Activated CD8-positive, alpha-beta memory T cell treated with anti-CD3 and anti-CD28 coated beads, Interleukin-2, amount 50 U/mL, for 1 hour (primary cell): ENCODE data around the gene BMP7.
"Not testable (repeated sequence)": the region's sequence is repeated elsewhere in the genome, so short reads cannot be mapped to it uniquely, and the experiment has no call there.

ENCODE experiments used
- DNase-seq: peaks from one replicate; pipeline ENCODE4 v3.0.0-alpha.2; 2020; ENCODE audit errors: extremely low read depth

BMP7 gene

GRCh38 chr20:57287901-57288300 is 21.5 kb upstream of the BMP7 start:
- DNase-seq: no peak

DNA sequence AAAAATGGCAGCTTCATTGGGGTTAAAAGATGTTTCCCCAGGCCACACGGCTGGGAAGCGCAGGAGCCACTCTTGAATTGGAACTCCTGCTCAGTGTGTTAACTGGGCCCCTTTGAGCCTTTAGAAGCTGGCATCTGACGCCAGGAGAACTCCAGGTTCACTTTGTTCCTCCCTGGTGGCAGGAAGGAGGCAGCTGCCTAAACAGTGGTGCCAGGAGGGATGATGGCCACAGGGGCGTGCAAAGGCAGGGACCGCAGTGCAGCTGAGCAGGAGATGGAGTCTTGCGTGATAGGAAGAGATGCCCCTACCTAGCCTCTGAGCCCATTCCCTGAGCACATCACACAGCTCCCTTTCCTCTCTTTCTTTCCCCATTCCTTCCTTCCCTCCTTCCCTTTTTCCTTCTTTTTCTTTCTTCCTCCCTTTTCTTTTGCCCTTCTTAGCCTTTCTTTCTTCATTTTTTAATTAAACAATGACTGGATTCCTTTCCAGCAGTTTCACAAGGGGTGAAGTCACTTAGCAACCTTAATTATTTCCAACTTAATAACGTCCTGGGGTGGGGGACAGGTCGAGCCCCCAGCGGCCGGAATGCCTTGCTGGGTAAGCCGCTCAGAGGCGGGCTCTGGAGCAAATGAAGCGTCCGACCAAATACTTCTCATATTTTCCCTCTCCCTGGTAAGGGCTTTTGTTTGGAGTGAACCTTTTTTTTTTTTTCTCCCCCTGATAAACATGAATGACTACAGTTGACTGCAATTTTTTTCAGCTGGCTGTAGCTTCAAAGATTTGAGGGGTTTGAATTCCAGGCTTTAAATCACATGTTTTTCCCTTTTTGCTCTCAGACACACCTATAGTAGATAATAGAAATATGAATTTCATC is 20.8 kb upstream of the BMP7 start:
- no peak for DNase-seq

- DNase-seq: no peak
Measured at GRCh38 chr20:57283860-57284259, 17.4 kb upstream of the BMP7 start.

GRCh38 chr20:57282670-57283361 is 16.4 kb upstream of the BMP7 start:
- DNase-seq: no peak

DNA sequence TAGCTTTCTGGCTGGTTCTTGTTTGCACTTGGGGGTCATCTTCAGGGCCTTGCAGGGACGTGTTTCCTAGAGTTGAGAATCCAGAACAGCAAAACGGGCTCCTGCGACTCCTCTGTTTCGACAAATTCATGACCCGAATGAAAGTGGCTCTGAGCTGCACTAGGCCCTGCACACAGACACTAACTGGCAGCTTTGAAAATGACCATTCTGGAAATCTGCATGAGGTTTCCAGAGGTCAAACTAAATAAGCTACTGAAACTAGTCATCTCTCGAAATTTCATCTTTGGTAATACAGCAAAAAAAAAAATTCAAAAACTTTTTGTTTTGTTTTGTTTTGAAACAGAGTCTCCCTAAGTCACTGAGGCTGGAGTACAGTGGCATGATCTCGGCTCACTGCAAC is 15.5 kb upstream of the BMP7 start:
- no peak for DNase-seq

GRCh38 chr20:57280221-57280620 is 13.8 kb upstream of the BMP7 start:
- no peak for DNase-seq

- not testable (repeated sequence) for DNase-seq
Measured at GRCh38 chr20:57279548-57279947, 13.1 kb upstream of the BMP7 start.

GRCh38 chr20:57278457-57278856 is 12.0 kb upstream of the BMP7 start:
- no peak for DNase-seq

DNA sequence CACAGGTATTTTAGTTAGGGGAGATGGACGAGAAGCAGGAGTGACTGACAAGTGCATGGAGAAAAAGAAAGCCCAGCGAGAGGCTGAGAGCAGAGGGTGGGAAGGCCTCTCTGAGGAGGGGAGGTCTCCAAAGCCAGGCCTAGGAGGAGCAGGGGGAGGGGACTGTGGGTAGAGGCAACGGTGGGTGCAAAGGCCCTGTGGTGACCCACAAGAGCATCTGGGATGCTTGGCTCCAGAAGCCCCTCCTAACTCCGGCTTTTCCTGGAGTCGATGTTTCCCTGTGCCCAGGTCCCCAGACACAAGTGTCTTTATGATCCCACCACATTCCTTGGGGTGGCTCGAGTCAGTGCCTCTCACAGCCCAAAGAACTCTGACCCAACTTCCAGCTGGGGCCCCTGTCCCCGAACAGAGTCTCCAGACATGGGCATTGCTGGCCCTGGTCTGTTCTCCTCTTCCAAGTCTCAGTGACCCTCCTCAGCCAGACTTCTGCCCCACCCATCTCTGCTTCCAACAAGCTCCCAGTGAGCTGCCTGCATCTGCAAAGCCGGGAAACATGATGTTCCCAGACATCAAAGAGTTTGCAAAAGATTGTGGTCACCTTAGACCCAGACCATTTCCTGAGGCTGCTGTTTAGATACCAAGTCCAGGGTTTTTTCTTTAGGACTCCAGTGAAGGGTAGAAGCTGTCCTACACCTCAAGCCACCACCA is 11.1 kb upstream of the BMP7 start:
- no peak for DNase-seq

DNA sequence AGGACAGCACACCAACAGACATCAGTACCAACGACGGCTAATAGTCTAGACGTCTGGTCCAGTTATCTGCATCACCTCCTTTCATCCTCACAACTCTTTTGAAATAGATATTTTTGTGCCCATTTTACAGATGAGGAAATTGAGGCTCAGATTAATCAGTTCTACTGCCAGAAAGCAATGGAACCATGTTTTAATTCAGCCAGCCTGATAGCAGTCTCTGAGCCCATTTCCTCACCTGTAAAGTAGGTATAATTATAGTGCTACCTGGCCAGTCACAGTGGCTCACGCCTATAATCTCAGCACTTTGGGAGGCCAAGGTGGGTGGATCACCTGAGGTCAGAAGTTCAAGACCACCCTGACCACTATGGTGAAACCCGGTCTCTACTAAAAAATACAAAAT is 9.8 kb upstream of the BMP7 start:
- no peak for DNase-seq

DNA sequence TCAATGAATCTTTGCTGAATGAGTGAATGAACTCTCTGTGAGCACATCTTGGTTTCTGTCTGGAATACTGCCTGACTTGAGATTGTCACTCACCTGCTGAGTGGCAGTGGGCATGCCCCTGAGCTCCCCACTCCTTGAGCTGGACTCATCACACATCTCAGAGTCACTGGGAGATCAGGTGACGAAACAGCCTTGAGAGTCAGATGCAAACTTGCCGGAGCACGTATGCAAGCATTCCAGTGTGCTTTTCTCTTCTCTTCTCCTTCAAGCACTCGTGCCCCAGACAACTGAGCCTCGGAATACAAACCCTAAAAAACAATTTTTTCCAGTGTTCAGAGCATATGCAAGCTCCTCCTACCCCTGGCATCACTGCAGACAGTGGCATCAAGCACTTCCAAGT is 9.4 kb upstream of the BMP7 start:
- DNase-seq: no peak

DNA sequence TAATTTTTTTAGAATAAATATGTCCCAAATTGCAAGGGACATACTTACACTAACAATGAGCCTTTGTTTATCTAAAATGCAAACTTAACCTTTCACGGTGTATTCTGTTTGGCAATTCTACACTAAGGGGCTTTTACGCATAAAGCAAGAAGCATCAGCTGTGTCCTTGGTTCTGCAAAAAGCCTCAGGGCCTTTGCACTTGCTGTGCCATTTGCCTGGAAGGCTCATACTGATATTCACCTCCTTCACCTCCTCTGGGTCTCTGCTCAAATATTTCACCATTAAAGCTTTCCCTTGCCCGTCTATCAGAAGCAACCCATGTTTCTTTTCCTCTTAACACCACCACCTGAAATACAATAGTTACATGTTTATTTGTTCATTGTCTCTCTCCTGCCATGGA is 8.9 kb upstream of the BMP7 start:
- no peak for DNase-seq

DNA sequence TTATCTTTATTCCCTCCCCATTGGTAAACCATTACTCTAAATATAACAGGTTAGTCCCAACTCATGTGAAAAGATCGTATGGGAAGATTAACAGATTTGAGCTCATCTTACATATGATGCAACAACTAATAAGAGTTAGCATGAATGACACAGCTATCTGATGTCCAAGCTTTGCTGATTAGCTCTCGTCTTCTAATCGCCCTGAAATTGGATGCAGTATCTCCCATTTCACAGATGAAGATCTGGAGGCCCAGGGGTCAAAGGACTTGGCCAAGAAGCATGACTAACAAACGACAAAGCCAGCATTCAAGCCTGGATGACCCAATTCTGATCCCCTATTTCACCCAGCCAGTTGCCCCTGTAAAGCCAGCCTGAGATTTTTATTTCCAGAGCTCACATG is 8.4 kb upstream of the BMP7 start:
- DNase-seq: no peak

GRCh38 chr20:57274299-57274698 is 7.9 kb upstream of the BMP7 start:
- DNase-seq: no peak

DNA sequence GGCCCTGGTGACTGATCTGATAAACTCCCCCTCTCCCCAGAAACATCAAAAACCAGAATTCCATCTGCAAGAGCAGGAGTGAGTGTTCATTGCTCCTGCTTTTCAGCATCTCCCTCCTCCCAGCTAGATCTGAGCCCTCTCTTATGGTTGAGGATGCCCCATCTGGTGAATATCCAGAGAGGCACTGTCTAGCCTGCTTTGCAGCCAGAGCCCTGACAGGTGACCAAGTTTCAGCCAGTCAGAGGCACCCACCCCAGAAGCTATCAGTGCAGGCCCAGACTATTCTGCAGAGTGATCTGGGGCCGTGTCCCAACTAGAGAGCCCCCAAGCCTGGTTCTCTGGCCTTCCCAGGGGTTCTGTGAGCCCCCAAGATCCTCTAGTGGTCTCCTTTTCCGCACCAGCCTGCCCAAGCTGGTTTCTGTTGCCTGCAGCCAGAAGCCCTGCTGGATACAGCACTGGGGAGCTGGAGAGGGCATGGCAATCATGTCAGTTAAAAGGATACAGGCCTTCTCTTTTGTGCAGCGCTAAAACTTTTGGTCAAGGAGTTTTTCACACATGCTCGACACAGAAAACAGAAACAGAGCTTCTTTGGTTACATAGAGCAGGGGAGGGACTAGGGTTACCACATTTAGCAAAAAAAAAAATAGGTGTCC is 6.6 kb upstream of the BMP7 start:
- no peak for DNase-seq

- no peak for DNase-seq
Measured at GRCh38 chr20:57270204-57270984, 4.0 kb upstream of the BMP7 start.

DNA sequence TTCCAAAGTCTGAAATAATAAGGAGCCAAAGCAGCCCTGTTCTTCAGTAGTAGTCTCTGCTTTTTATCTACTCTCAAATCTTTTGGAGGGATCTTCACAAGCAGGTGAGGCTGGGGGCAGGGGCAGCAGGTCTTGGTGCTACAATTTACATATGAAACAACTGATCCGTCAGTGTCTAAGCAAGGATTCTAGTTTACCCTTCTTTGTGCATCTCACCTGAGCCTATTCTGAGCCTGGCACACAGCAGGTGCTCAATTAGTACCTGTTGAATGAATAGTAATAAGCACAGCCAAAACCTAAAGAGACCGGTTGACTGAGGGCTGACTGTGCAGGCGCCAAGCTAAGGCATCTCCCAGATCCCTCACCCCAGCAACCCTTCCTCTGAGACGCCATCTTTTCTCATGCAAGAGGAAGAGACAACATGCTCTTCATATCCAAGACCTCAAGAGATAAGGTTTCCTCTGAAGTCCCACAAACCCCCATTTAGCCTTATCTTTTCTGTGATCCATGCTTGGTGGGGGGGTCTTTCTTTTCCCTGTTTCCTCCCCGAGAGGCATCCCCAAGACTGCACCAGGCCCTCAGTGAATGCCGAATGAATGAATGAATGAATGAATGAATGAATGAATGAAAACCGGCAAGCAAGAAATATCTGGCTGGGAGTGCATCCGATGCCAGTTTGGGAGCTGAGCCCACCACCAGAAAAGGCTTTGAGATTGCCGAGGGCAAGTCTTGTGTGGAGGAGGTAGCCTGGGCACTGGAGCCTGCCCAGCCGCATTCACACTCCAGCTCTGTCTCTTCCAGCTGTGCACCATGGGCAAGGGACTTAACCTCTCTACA is 2.9 kb upstream of the BMP7 start:
- DNase-seq: no peak

DNA sequence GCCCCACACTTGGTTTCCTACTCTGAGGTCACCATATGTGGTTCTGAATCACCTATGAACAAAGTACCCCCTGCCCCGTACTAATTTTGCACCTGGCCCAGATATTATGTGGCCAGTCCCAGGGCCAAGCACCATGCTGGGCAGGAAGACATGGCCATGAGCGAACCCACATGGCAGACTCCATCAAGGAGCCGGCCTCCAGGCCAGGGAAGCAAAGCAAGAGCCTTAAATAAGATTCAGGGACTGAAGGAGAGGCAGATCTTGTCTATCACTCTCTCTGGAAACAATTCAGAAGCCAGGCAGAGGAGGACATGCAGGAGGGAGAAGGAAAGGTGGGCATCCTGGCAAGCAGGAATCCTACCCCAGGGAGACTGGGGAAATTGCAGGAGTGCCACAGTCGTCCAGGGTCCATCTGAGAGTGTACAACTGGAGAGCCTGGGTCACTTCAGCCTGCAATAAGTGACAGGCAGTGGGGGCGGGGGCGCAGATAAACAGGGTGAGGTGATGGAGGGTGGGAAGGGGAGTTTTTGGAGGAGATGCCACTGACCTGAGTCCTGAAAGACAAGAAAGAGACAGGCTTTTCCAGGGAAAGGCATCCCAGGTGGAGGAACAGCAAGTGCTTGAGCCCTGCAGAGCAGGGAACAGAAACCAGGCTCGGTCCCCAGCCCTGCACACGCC is 2.1 kb upstream of the BMP7 start:
- DNase-seq: no peak

DNA sequence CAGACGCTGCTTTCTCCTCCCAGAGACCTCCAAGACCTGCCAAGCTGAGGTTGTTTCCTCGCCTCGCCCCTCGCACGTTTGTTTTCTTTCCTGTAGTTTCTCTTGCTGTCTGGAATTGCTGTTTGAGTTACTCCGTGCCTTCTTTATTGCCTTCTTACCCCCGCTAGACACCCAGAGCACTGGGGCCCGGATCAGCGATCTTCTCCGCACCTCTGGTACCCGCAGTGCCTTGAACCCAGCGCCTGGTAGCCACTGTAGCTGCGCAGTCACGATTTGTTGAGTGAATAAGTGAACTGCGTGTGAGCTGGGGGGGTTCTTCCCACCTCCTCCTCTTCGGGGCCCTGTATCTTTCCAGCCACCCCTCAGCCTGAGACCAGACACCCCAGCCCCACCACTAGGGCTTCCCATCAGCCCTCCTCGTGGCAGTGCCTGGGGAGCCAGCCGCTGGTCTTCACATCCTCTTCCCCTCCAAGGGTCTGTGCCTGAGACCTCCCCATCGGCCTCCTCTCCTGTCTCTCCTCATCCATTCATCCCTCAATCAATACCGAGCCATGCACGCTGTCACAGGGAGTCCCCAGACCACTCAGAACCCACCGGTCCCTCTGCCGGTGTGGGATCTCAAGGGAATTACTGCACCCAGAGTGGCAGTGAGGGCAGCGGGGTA is 849 bp upstream of the BMP7 start:
- DNase-seq: no peak

GRCh38 chr20:57265997-57266290 is 497 bp downstream of the BMP7 start:
- DNase-seq: no peak
